Measurements from ENCODE around the gene NRP2.

Gene NRP2

DNA sequence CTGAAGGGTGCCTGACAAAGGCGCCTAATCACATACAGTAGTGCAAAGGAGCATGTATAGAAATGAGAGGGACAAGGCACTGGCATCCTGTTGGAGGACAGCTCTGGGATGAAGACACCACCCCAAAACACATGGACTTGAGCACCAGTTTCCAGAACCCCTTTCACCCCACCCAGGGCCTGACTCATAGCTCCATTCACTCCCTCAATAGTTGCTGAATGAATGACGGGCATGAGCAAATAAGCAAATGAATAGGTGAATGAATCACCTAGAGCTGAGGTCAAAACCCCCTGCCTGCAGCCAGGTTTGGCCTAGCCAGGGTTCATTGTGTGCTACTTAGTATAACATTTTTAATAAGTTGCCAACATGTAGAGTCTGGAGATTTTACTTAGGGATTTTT is 66.3 kb downstream of the NRP2 start:
- Histone ChIP-seq H3K4me1 (ENCODE audit: low read depth, poor library complexity, severe bottlenecking) (no peaks in the 10 kb centered on the region), H2AFZ (ENCODE audit: low read depth) (no peak overlapping the region), H3K4me3 (IDR thresholded peaks at IDR 0.05; ENCODE audit: insufficient read depth, low read depth, low read length) (no peak overlapping the region), H3K27me3 (ENCODE audit: insufficient read depth, low read depth) (no peaks in the 10 kb centered on the region), H3K79me2 (ENCODE audit: insufficient read depth, low read depth) (no peaks in the 10 kb centered on the region), H3K4me2 (no peak overlapping the region), H3K27ac (no peak overlapping the region), H3K9ac (no peak overlapping the region), H3K36me3 (ENCODE audit: insufficient read depth) (no peaks in the 10 kb centered on the region), H4K20me1 (ENCODE audit: insufficient read depth) (no peaks in the 10 kb centered on the region)
- TF ChIP-seq CTCF (conservative IDR thresholded peaks at IDR 0.05; ENCODE audit: low read depth, low read length) = no peak

DNA sequence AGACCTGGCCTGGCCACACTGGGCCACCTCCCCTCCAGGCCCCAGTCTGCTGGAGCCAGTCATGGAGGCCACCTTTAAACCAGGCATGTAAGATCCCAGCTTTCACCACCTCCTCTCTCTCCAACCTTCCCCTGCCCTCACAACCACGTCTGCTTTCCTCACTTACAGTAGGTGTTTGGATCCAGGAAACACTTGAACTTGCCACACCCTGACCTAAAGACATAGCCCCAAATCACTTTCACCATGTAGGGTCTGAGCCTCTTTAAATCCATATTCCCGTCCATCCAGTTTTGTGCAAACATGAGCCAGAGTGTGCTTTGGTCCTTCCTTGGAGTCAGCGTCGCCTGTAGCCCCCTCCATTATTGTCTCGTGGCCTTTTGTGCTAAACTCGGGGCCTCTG is 66.8 kb downstream of the NRP2 start:
- no peak for TF ChIP-seq CTCF (conservative IDR thresholded peaks at IDR 0.05; ENCODE audit: low read depth, low read length)
- Histone ChIP-seq H3K4me1 (ENCODE audit: low read depth, poor library complexity, severe bottlenecking) (no peaks in the 10 kb centered on the region), H2AFZ (ENCODE audit: low read depth) (no peak overlapping the region), H3K36me3 (ENCODE audit: insufficient read depth) (no peaks in the 10 kb centered on the region), H3K27me3 (ENCODE audit: insufficient read depth, low read depth) (no peaks in the 10 kb centered on the region), H3K79me2 (ENCODE audit: insufficient read depth, low read depth) (no peaks in the 10 kb centered on the region), H3K27ac (no peak overlapping the region), H4K20me1 (ENCODE audit: insufficient read depth) (no peaks in the 10 kb centered on the region), H3K9ac (no peak overlapping the region), H3K4me2 (no peak overlapping the region), H3K4me3 (IDR thresholded peaks at IDR 0.05; ENCODE audit: insufficient read depth, low read depth, low read length) (no peak overlapping the region)

- no peaks in the 10 kb centered on the region for H3K36me3 ChIP-seq (ENCODE audit: insufficient read depth)
Observed at GRCh38 chr2:205750797-205751196, 68.5 kb downstream of the NRP2 start.

DNA sequence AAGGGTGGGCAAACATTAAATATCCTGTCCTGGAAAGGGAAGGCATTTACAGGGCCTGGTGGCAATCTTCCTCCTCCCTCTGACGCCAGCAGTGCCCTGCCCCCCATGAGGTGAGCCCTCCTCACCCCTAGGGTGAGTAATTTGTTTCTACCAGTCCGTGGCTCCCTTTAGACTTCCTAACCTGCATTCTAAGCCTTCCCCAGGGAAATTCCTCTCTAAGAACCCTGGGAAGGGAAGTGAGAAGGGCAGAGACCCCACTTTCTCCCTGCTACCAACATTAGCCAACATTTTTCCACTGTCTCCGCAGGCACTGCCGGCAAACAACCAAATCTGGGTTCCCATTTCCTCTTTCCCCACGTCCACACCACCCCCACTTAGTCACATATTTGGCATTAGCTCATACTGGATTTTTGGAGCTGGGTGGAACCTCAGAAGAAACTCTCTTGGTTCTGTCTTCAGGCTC is 69.3 kb downstream of the NRP2 start:
- no peaks in the 10 kb centered on the region for H3K36me3 ChIP-seq (ENCODE audit: insufficient read depth)
- H3K4me1 ChIP-seq (ENCODE audit: low read depth, poor library complexity, severe bottlenecking) = no peaks in the 10 kb centered on the region
- H3K4me2 ChIP-seq = no peak overlapping the region

More at GRCh38 chr2:205750797-205751196, 68.5 kb downstream of the NRP2 start:
- H3K9ac ChIP-seq = no peak overlapping the region
- H3K27ac ChIP-seq = no peak overlapping the region
- no peak overlapping the region for H3K4me3 ChIP-seq (IDR thresholded peaks at IDR 0.05; ENCODE audit: insufficient read depth, low read depth, low read length)
- H2AFZ ChIP-seq (ENCODE audit: low read depth) = no peak overlapping the region
- H3K4me1 ChIP-seq (ENCODE audit: low read depth, poor library complexity, severe bottlenecking) = no peaks in the 10 kb centered on the region
- no peaks in the 10 kb centered on the region for H3K79me2 ChIP-seq (ENCODE audit: insufficient read depth, low read depth)
- no peak for TF ChIP-seq CTCF (conservative IDR thresholded peaks at IDR 0.05; ENCODE audit: low read depth, low read length)
- no peaks in the 10 kb centered on the region for H3K27me3 ChIP-seq (ENCODE audit: insufficient read depth, low read depth)
- H3K4me2 ChIP-seq = no peak overlapping the region
- H4K20me1 ChIP-seq (ENCODE audit: insufficient read depth) = no peaks in the 10 kb centered on the region

More for the DNA sequence above, 69.3 kb downstream of the NRP2 start:
- H3K27ac ChIP-seq = no peak overlapping the region
- no peak for TF ChIP-seq CTCF (conservative IDR thresholded peaks at IDR 0.05; ENCODE audit: low read depth, low read length)
- no peak overlapping the region for H3K4me3 ChIP-seq (IDR thresholded peaks at IDR 0.05; ENCODE audit: insufficient read depth, low read depth, low read length)
- H3K79me2 ChIP-seq (ENCODE audit: insufficient read depth, low read depth) = no peaks in the 10 kb centered on the region
- no peaks in the 10 kb centered on the region for H4K20me1 ChIP-seq (ENCODE audit: insufficient read depth)
- no peak overlapping the region for H2AFZ ChIP-seq (ENCODE audit: low read depth)
- H3K27me3 ChIP-seq (ENCODE audit: insufficient read depth, low read depth) = no peaks in the 10 kb centered on the region
- H3K9ac ChIP-seq = no peak overlapping the region

Measured in KMS-11 (cell line).